ENCODE data around the gene RER1.

RER1 gene

GRCh38 chr1:2354511-2355372 lies 36.9 kb upstream of the RER1 start:
- no peak for DNase-seq

GRCh38 chr1:2355373-2356261 lies 36.0 kb upstream of the RER1 start:
- DNase-seq = no peak

- no peak for DNase-seq
Observed at GRCh38 chr1:2356401-2356800, 35.2 kb upstream of the RER1 start.

GRCh38 chr1:2356911-2357845 lies 34.5 kb upstream of the RER1 start:
- DNase-seq = no peak

GRCh38 chr1:2358072-2358471 lies 33.6 kb upstream of the RER1 start:
- no peak for DNase-seq

GRCh38 chr1:2358651-2359640 lies 32.7 kb upstream of the RER1 start:
- no peak for DNase-seq

GRCh38 chr1:2360588-2361364 lies 30.9 kb upstream of the RER1 start:
- DNase-seq = no peak

- no peak for DNase-seq
Observed at GRCh38 chr1:2363847-2364513, 27.7 kb upstream of the RER1 start.

- no peak for DNase-seq
Observed at GRCh38 chr1:2368053-2368744, 23.4 kb upstream of the RER1 start.

- no peak for DNase-seq
Observed at GRCh38 chr1:2372551-2373490, 18.8 kb upstream of the RER1 start.

- no peak for DNase-seq
Observed at GRCh38 chr1:2373551-2374251, 17.9 kb upstream of the RER1 start.

- no peak for DNase-seq
Observed at GRCh38 chr1:2374252-2375155, 17.1 kb upstream of the RER1 start.

- DNase-seq = no peak
Observed at GRCh38 chr1:2375246-2375922, 16.3 kb upstream of the RER1 start.

- DNase-seq = no peak
Observed at GRCh38 chr1:2375923-2376260, 15.7 kb upstream of the RER1 start.

- no peak for DNase-seq
Observed at GRCh38 chr1:2376261-2376741, 15.3 kb upstream of the RER1 start.

Data from activated T-cell treated with anti-CD3 and anti-CD28 coated beads, Interleukin-2, amount 50 U/mL, for 48 hours (primary cell).